Fibroblast of lung (primary cell): ENCODE results near the gene KCNK4. TPM values are rescaled to one million over a fixed set of nuclear protein-coding genes. Genes with fewer than 3 reads are reported as not detected.
A peak's percentile ranks its signal among the peaks of the same experiment; 100 is the strongest.

ENCODE experiments used
- DNase-seq, 2 donors: peaks; one replicate each; pipeline versions ENCODE4 v3.0.0 to v3.0.0-alpha.2; 2010; ENCODE audit warnings: low read depth in 2 of 2
- H2AFZ ChIP-seq: 2 replicates; pipeline ENCODE4 v1.5.1; 2012; ENCODE audit warnings: low read length, control low read depth, inconsistent platforms
- H3K27ac ChIP-seq: 2 replicates; pipeline ENCODE4 v1.5.1; 2011; ENCODE audit warnings: low read length, control low read depth; ENCODE audit not compliant: insufficient read depth
- H3K27me3 ChIP-seq: 2 replicates; pipeline ENCODE4 v1.5.1; 2011; ENCODE audit warnings: mild to moderate bottlenecking, low read length; ENCODE audit not compliant: control insufficient read depth, insufficient read depth
- H3K36me3 ChIP-seq: 2 replicates; pipeline ENCODE4 v1.5.1; 2011; ENCODE audit warnings: low read length; ENCODE audit not compliant: control insufficient read depth, insufficient read depth
- H3K4me1 ChIP-seq: 2 replicates; pipeline ENCODE4 v1.5.1; 2011; ENCODE audit warnings: low read length; ENCODE audit not compliant: control insufficient read depth, insufficient read depth; ENCODE audit errors: extremely low read depth
- H3K4me2 ChIP-seq: 2 replicates; pipeline ENCODE4 v1.5.1; 2011; ENCODE audit warnings: low read length, control low read depth; ENCODE audit not compliant: insufficient read depth; ENCODE audit errors: extremely low read depth
- H3K4me3 ChIP-seq, 4 experiments: fragments of 200-600 bp in 1 of 4; sonication (generic) in 1 of 4; replicated peaks in 1 of 4; 2 replicates each; pipeline ENCODE4 v1.5.1; 2011 to 2016; ENCODE audit warnings: low read length in 4 of 4, low read depth in 3 of 4, mild to moderate bottlenecking in 3 of 4, control low read depth in 2 of 4, inconsistent platforms in 1 of 4, mixed read lengths in 1 of 4; ENCODE audit not compliant: insufficient read depth in 1 of 4; ENCODE audit errors: control extremely low read depth in 1 of 4
- H3K79me2 ChIP-seq: 2 replicates; pipeline ENCODE4 v1.5.1; 2012; ENCODE audit warnings: mild to moderate bottlenecking, low read length, inconsistent platforms; ENCODE audit not compliant: control insufficient read depth, insufficient read depth
- H3K9ac ChIP-seq: 2 replicates; pipeline ENCODE4 v1.5.1; 2011; ENCODE audit warnings: mild to moderate bottlenecking, low read length, control low read depth; ENCODE audit not compliant: insufficient read depth
- H3K9me3 ChIP-seq: 2 replicates; pipeline ENCODE4 v1.5.1; 2012; ENCODE audit warnings: low read depth, low read length; ENCODE audit not compliant: control insufficient read depth, insufficient read depth
- H4K20me1 ChIP-seq: 2 replicates; pipeline ENCODE4 v1.5.1; 2011; ENCODE audit warnings: low read length; ENCODE audit not compliant: control insufficient read depth, insufficient read depth; ENCODE audit errors: extremely low read depth
- CTCF ChIP-seq, 2 donors: IDR thresholded peaks in 1 of 2; conservative IDR thresholded peaks in 1 of 2; 1 replicate in 1 of 2; 2 replicates in 1 of 2; pipeline ENCODE4 v1.5.1; 2011 to 2012; ENCODE audit warnings: low read length in 2 of 2, control low read depth in 1 of 2, inconsistent platforms in 1 of 2, low read depth in 1 of 2, mild to moderate bottlenecking in 1 of 2
- EZH2 ChIP-seq: IDR thresholded peaks from 2 replicates; pipeline ENCODE4 v1.5.1; 2012; ENCODE audit warnings: low read length, control low read depth, mild to moderate bottlenecking; ENCODE audit errors: missing control alignments
- polyA plus RNA-seq, 2 donors: library from polyadenylated mRNA; depleted of rRNA in 1 of 2; stranded (reverse) in 1 of 2; unstranded in 1 of 2; fragments of >200 nt; gene quantifications; 2 replicates each; pipeline ENCODE4 v1.2.1, GENCODE V29; 2011 to 2012; ENCODE audit warnings: missing spikeins in 1 of 2
- total RNA-seq: library from RNA; depleted of rRNA; stranded (reverse); fragments of >200 nt; gene quantifications from 2 replicates; pipeline ENCODE4 v1.2.1, GENCODE V29; 2014

The KCNK4 gene
- total and polyA plus RNA-seq, 2 donors (not counting 1 experiment from before 2014, with no cell fraction given): not detected

GRCh38 chr11:64251753-64252002, 39.4 kb upstream of the KCNK4 start:
- Histone ChIP-seq H3K9ac (peak overlapping the region; percentile 76), H3K36me3 (peaks cover 14% of the 10 kb centered on the region), H3K79me2 (peaks cover 24% of the 10 kb centered on the region), H3K4me3 (peak overlapping the region; percentile 79 to 98 (median 88)), H2AFZ (no peak overlapping the region), H4K20me1 (no peaks in the 10 kb centered on the region), H3K4me1 (peaks cover 8% of the 10 kb centered on the region), H3K27me3 (no peaks in the 10 kb centered on the region), H3K27ac (peak overlapping the region; percentile 63), H3K9me3 (no peaks in the 10 kb centered on the region), H3K4me2 (peak overlapping the region; percentile 92)
- TF ChIP-seq EZH2 (no peak), CTCF (conservative IDR thresholded peaks at IDR 0.05 in 1 of 2, IDR thresholded peaks at IDR 0.05 in 1 of 2; ENCODE audit: low read depth in 1 of 2, low read length in 2 of 2) (no peak)
- DNase-seq: no peak

GRCh38 chr11:64252003-64252872, 38.9 kb upstream of the KCNK4 start:
- Histone ChIP-seq H2AFZ (no peak overlapping the region), H3K27ac (peak overlapping the region; percentile 63), H3K9ac (peak overlapping the region; percentile 76), H3K4me2 (peak overlapping the region; percentile 92), H4K20me1 (no peaks in the 10 kb centered on the region), H3K36me3 (peaks cover 14% of the 10 kb centered on the region), H3K9me3 (no peaks in the 10 kb centered on the region), H3K79me2 (peaks cover 24% of the 10 kb centered on the region), H3K27me3 (no peaks in the 10 kb centered on the region), H3K4me1 (peaks cover 8% of the 10 kb centered on the region), H3K4me3 (peak overlapping the region; percentile 79 to 98 (median 88))
- peak; percentile 25 for DNase-seq
- no peak for TF ChIP-seq EZH2
- TF ChIP-seq CTCF (conservative IDR thresholded peaks at IDR 0.05 in 1 of 2, IDR thresholded peaks at IDR 0.05 in 1 of 2; ENCODE audit: low read depth in 1 of 2, low read length in 2 of 2): peak; percentile 42 to 44

- peaks cover 14% of the 10 kb centered on the region for H3K36me3 ChIP-seq
- peaks cover 24% of the 10 kb centered on the region for H3K79me2 ChIP-seq
- H3K27me3 ChIP-seq: no peaks in the 10 kb centered on the region
- no peaks in the 10 kb centered on the region for H4K20me1 ChIP-seq
- no peak for DNase-seq
- no peak overlapping the region for H3K27ac ChIP-seq
- H2AFZ ChIP-seq: no peak overlapping the region
- H3K4me1 ChIP-seq: peaks cover 5% of the 10 kb centered on the region
- H3K4me3 ChIP-seq: peak overlapping the region; percentile 7 to 98 (median 54)
- H3K9ac ChIP-seq: no peak overlapping the region
- no peaks in the 10 kb centered on the region for H3K9me3 ChIP-seq
- TF ChIP-seq EZH2 (no peak), CTCF (conservative IDR thresholded peaks at IDR 0.05 in 1 of 2, IDR thresholded peaks at IDR 0.05 in 1 of 2; ENCODE audit: low read depth in 1 of 2, low read length in 2 of 2) (no peak)
- peak overlapping the region; percentile 68 for H3K4me2 ChIP-seq
Observed at GRCh38 chr11:64253043-64253442, 38.1 kb upstream of the KCNK4 start.
